Heart left ventricle (tissue), 16 donors: ENCODE measurements around the gene TTC7B. TPM values are rescaled to one million over a fixed set of nuclear protein-coding genes. Genes with fewer than 3 reads are reported as not detected.

Experiments
- ATAC-seq, 4 donors: fragments of 200-7000 bp; cut with Tn5 transposase; one replicate each; pipeline ENCODE4 v1.9.1; 2020 to 2022; ENCODE audit warnings: moderate library complexity in 4 of 4, mild to moderate bottlenecking in 3 of 4, moderate number of reproducible peaks in 1 of 4
- DNase-seq, 5 donors: peaks; one replicate each; pipeline ENCODE4 v3.0.0-alpha.2; 2020
- H3K27ac ChIP-seq, 12 donors: fragments of 200-600 bp; sonication (generic) in 4 of 12; one replicate each; pipeline versions ENCODE4 v1.5.0 to v1.8.0; 2016 to 2022; ENCODE audit warnings: mild to moderate bottlenecking in 2 of 12
- H3K27me3 ChIP-seq, 9 donors: fragments of 200-600 bp; sonication (generic) in 2 of 9; one replicate each; pipeline versions ENCODE4 v1.5.1 to v1.8.0; 2016 to 2022; ENCODE audit warnings: mild to moderate bottlenecking in 3 of 9
- H3K36me3 ChIP-seq, 9 donors: fragments of 200-600 bp; sonication (generic) in 2 of 9; one replicate each; pipeline versions ENCODE4 v1.5.0 to v1.8.0; 2018 to 2022; ENCODE audit warnings: mild to moderate bottlenecking in 2 of 9
- H3K4me1 ChIP-seq, 12 donors: fragments of 200-600 bp; sonication (generic) in 4 of 12; one replicate each; pipeline versions ENCODE4 v1.5.0 to v1.8.0; 2016 to 2022; ENCODE audit warnings: mild to moderate bottlenecking in 3 of 12
- H3K4me3 ChIP-seq, 12 donors: fragments of 200-600 bp; sonication (generic) in 4 of 12; one replicate each; pipeline versions ENCODE4 v1.5.0 to v1.8.0; 2017 to 2022; ENCODE audit warnings: mild to moderate bottlenecking in 9 of 12, moderate library complexity in 4 of 12
- H3K9me3 ChIP-seq, 12 donors: fragments of 200-600 bp; sonication (generic) in 4 of 12; one replicate each; pipeline versions ENCODE4 v1.5.0 to v1.8.0; 2016 to 2022; ENCODE audit warnings: mild to moderate bottlenecking in 1 of 12
- CTCF ChIP-seq, 12 donors: fragments of 200-600 bp; sonication (generic) in 4 of 12; IDR thresholded peaks; one replicate each; pipeline versions ENCODE4 v1.5.0 to v1.8.0; 2018 to 2022; ENCODE audit warnings: antibody characterized with exemption in 12 of 12, mild to moderate bottlenecking in 5 of 12
- POLR2A ChIP-seq, 2 donors: fragments of 450-650 bp; IDR thresholded peaks; one replicate each; pipeline ENCODE4 v1.6.1; 2017; ENCODE audit warnings: antibody characterized with exemption in 2 of 2, mild to moderate bottlenecking in 2 of 2, moderate library complexity in 2 of 2
- WGBS, 4 donors: extraction: QIAGEN DNeasy Blood & Tissue Kit in 2 of 4; methylation state at CpG; one replicate each; pipeline versions ENCODE4 v1.1.5 to v1.1.7; 2013 to 2018; 5-methylcytosine and 5-hydroxymethylcytosine counted together
- intact Hi-C, 10 donors: fragments of 100-400 bp; cut with DNase I; formaldehyde crosslinking; loops; one replicate each; pipeline versions ENCODE4 v1.11.1 to v1.14.2; 2022
- polyA plus RNA-seq, 2 donors: library from polyadenylated mRNA; stranded (reverse); fragments of 200-250 nt; gene quantifications; one replicate each; pipeline ENCODE4 v1.2.3, GENCODE V29; 2013
- total RNA-seq, 9 donors: library from RNA; depleted of rRNA in 2 of 9; stranded (reverse); fragments of >200 nt in 2 of 9; fragmentation: NEBNext Ultra II Directional in 3 of 9; extraction: Animal tissue kit (Norgen Biotek cat#: 25700) in 3 of 9; gene quantifications; one replicate each; pipeline versions ENCODE4 v1.1.0 to v1.2.4, GENCODE V29; 2016 to 2023
- donor health status: ischemic (EF 13 %, LVEDD 7.1; RV severe dilation, severe dysfunction).
- donor health status: healthy with polysubstance abuse.
- donor health status: DM: no; HTN: yes; CAD: no.
- donor health status: DM: no; HTN: no; CAD: no.
- donor health status: ischemic (EF 25% LVEDD 6.9; RV normal size, moderate dysfunction).
- donor health status: ischemic (EF 25% LVEDD 5.7; RV mildly dilated, moderate dysfunction).
- donor health status: healthy.
- donor health status: DM: yes; HTN: yes; CAD: no.
- donor health status: ischemic (EF 35%, LVEDD 5.7; RV mildly dilated, moderate dysfunction).
- donor health status: nonischemic (EF 11% LVEDD 7.7; RV severe dilation, severe dysfunction).
- donor health status: DM: yes; HTN: yes; CAD: no.
- donor health status: PGD.
- donor health status: ischemic (EF 29% LVEDD 5.4; RV normal size, mild dysfunction).
- donor health status: nonischemic (EF 23%, LVEDD 6.1; RV moderate dilation, normal function).

TTC7B gene
- total and polyA plus RNA-seq, 11 donors, result 20.3 to 76.1 (median 62.6) TPM

GRCh38 chr14:90837355-90837754, 21.1 kb upstream of the TTC7B start:
- no peak for ATAC-seq
- peaks cover 0 to 27% (median 5%) of the 10 kb centered on the region in 12 donors for H3K4me1 ChIP-seq
- 94 to 97% (median 96%) methylated on average over 9 of the region's 9 CpGs for WGBS, 4 donors
- TF ChIP-seq CTCF (IDR thresholded peaks at IDR 0.05) (no peak), POLR2A (IDR thresholded peaks at IDR 0.05) (no peak)
- no peaks in the 10 kb centered on the region for H3K27me3 ChIP-seq
- no peak for DNase-seq
- intact Hi-C loops, result no loop called here
- no peaks in the 10 kb centered on the region for H3K9me3 ChIP-seq
- no peak overlapping the region for H3K4me3 ChIP-seq
- H3K36me3 ChIP-seq, result no peaks in the 10 kb centered on the region
- peak overlapping the region in 1 of 12 donors; percentile 84 for H3K27ac ChIP-seq

GRCh38 chr14:90836692-90837063, 20.4 kb upstream of the TTC7B start:
- 85 to 94% (median 93%) methylated on average over 5 to 7 of the region's 7 CpGs for WGBS, 4 donors
- no peak overlapping the region for H3K4me3 ChIP-seq
- no peak overlapping the region for H3K27ac ChIP-seq
- no peaks in the 10 kb centered on the region for H3K27me3 ChIP-seq
- TF ChIP-seq CTCF (IDR thresholded peaks at IDR 0.05) (no peak), POLR2A (IDR thresholded peaks at IDR 0.05) (no peak)
- H3K9me3 ChIP-seq, result no peaks in the 10 kb centered on the region
- H3K36me3 ChIP-seq, result no peaks in the 10 kb centered on the region
- DNase-seq (no peak), ATAC-seq (no peak)
- intact Hi-C loops, result no loop called here
- H3K4me1 ChIP-seq, result peaks cover 0 to 27% (median 5%) of the 10 kb centered on the region in 12 donors

GRCh38 chr14:90831821-90832220, 15.6 kb upstream of the TTC7B start:
- no peak for TF ChIP-seq CTCF (IDR thresholded peaks at IDR 0.05)
- TF ChIP-seq POLR2A (IDR thresholded peaks at IDR 0.05), result no peak
- ATAC-seq (no peak), DNase-seq (no peak)
- no peak overlapping the region for H3K27ac ChIP-seq
- intact Hi-C loops, result no loop called here
- peaks cover 0 to 24% (median 14%) of the 10 kb centered on the region in 12 donors for H3K4me1 ChIP-seq
- no peaks in the 10 kb centered on the region for H3K36me3 ChIP-seq
- H3K4me3 ChIP-seq, result no peak overlapping the region
- H3K9me3 ChIP-seq, result no peaks in the 10 kb centered on the region
- no peaks in the 10 kb centered on the region for H3K27me3 ChIP-seq
- 90 to 95% (median 92%) methylated on average over 10 of the region's 10 CpGs for WGBS, 4 donors

GRCh38 chr14:90830931-90831701, 14.9 kb upstream of the TTC7B start:
- Histone ChIP-seq H3K36me3 (no peaks in the 10 kb centered on the region), H3K4me1 (peaks cover 0 to 19% (median 14%) of the 10 kb centered on the region in 12 donors), H3K4me3 (no peak overlapping the region), H3K27me3 (no peaks in the 10 kb centered on the region), H3K27ac (no peak overlapping the region), H3K9me3 (no peaks in the 10 kb centered on the region)
- intact Hi-C loops, result no loop called here
- no peak for DNase-seq
- no peak for ATAC-seq
- WGBS, 4 donors, result 91 to 94% (median 93%) methylated on average over 22 to 26 of the region's 26 CpGs
- no peak for TF ChIP-seq POLR2A (IDR thresholded peaks at IDR 0.05)
- TF ChIP-seq CTCF (IDR thresholded peaks at IDR 0.05), result no peak
